Skeletal muscle satellite cell (primary cell): ENCODE results near the gene PARP6.

Experiments used
- H3K27me3 ChIP-seq: 2 replicates; pipeline ENCODE4 v1.7.0; 2013; ENCODE audit warnings: low read length; ENCODE audit not compliant: control insufficient read depth, insufficient read depth
- H3K36me3 ChIP-seq: 2 replicates; pipeline ENCODE4 v1.7.0; 2013; ENCODE audit warnings: mild to moderate bottlenecking, control low read depth, low read length; ENCODE audit not compliant: insufficient read depth
- H3K4me1 ChIP-seq: 2 replicates; pipeline ENCODE4 v1.7.0; 2013; ENCODE audit warnings: low read length; ENCODE audit not compliant: control insufficient read depth, insufficient read depth
- H3K4me2 ChIP-seq: 2 replicates; pipeline ENCODE4 v1.7.0; 2013; ENCODE audit warnings: mild to moderate bottlenecking, low read length
- H3K4me3 ChIP-seq: 2 replicates; pipeline ENCODE4 v1.7.0; 2013; ENCODE audit warnings: low read length
- H3K9ac ChIP-seq: 2 replicates; pipeline ENCODE4 v1.7.0; 2013; ENCODE audit warnings: mild to moderate bottlenecking, low read depth, low read length, moderate library complexity
- H3K9me3 ChIP-seq: replicated peaks from 2 replicates; pipeline ENCODE4 v1.7.0; 2013; ENCODE audit warnings: mild to moderate bottlenecking, control low read depth, low read length

The PARP6 gene

DNA sequence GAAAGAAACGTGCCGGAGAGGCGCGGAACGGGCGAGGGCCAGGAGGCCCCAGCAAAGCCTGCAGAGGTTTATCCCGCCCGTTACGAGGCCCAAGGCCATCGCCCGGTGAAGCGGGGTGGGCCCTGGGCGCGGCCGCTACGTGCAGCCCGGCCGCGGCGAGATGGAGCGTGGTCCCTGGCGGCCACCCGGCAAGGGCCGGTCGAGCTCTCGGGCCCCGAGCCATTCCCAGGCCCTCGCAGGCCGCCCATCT, 42.5 kb downstream of the PARP6 start:
- Histone ChIP-seq H3K4me3 (peak overlapping the region; percentile 90), H3K9ac (peak overlapping the region; percentile 96), H3K27me3 (no peaks in the 10 kb centered on the region), H3K4me1 (peaks cover 36% of the 10 kb centered on the region), H3K9me3 (no peaks in the 10 kb centered on the region), H3K4me2 (peak overlapping the region; percentile 87), H3K36me3 (peaks cover 23% of the 10 kb centered on the region)

DNA sequence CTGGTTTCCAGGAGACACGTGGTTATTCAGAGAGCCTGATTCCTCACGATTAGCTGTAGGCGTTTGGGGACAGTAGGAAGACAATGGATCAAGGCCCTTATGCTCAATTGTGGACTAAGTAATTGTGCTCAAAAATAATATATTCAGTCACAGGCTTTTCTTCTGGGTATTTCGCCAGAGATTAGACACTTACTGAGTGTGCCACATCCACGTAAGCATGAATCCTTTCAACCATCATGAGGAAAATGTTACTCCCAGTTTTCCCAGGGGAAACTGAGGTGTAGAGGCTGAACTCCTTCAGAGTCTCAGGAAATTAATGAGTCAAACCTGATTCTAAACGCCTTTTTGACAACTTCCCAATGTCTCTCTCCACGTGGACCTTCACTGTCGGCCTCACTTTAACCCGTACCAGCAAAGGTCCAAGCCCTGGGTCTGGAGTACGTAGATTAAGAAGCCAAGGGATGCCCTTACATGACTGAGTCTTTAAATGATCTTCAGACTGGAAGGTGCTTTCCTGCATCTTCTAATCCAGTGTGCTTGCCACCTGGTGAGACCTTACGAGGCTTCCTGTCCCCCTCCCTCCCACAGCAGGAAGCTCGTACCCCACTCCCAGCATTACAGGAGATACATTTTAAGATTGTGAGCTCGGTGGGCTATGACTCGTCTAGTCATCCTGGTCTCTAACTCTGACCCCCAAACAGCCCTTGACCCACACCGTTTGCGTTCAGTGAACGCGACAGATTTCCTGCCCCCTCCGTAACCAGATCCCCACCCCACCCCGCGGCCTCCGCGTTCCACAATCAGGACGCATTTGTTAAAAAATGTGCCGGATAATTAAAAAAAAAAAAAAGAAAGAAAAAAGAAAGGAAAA, 43.0 kb downstream of the PARP6 start:
- H3K9ac ChIP-seq: peak overlapping the region; percentile 96
- peaks cover 39% of the 10 kb centered on the region for H3K4me1 ChIP-seq
- no peaks in the 10 kb centered on the region for H3K27me3 ChIP-seq
- H3K36me3 ChIP-seq: peaks cover 26% of the 10 kb centered on the region
- H3K4me2 ChIP-seq: peak overlapping the region; percentile 87
- H3K4me3 ChIP-seq: peak overlapping the region; percentile 90
- H3K9me3 ChIP-seq: no peaks in the 10 kb centered on the region

DNA sequence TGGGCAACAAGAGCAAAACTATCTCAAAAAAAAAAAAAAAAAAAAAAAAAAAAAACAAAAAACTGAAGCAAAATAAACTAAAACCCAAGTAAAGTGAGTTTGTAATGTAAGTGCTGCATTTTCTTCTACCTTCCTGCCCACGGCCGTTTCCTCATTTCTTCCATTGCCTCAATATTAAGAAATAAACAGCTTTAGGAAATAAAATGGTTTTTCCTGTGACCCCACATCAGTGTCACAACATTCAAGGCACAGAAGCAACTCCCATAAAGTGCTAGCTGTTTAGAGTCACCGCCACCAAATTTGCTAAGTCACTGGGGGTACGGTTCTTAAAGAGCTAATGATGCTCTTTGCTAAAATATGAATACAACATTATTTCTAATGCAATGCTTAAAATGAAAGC, 44.6 kb downstream of the PARP6 start:
- H3K36me3 ChIP-seq: peaks cover 40% of the 10 kb centered on the region
- H3K4me2 ChIP-seq: peak overlapping the region; percentile 87
- peaks cover 52% of the 10 kb centered on the region for H3K4me1 ChIP-seq
- H3K4me3 ChIP-seq: peak overlapping the region; percentile 90
- H3K9ac ChIP-seq: peak overlapping the region; percentile 87
- H3K9me3 ChIP-seq: no peaks in the 10 kb centered on the region
- no peaks in the 10 kb centered on the region for H3K27me3 ChIP-seq

DNA sequence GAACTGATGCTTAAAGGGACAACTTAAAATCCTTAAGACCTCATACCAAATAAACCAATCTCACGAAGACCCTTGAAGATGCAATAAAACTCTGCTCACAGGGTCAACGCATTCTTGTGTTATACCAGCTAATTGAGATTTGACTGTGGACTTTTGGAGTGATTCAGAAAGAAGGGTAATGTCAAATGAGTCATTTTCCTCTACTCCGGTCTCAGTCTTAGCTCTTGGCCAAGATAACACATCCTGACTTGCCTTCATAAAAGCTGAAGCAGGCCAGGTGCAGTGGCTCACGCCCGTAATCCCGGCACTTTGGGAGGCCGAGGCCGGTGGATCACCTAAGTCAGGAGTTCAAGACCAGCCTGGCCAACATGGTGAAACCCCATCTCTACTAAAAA, 45.2 kb downstream of the PARP6 start:
- Histone ChIP-seq H3K4me2 (peak overlapping the region; percentile 87), H3K9ac (peak overlapping the region; percentile 87), H3K27me3 (no peaks in the 10 kb centered on the region), H3K4me3 (peak overlapping the region; percentile 90), H3K4me1 (peaks cover 52% of the 10 kb centered on the region), H3K36me3 (peaks cover 40% of the 10 kb centered on the region), H3K9me3 (no peaks in the 10 kb centered on the region)

DNA sequence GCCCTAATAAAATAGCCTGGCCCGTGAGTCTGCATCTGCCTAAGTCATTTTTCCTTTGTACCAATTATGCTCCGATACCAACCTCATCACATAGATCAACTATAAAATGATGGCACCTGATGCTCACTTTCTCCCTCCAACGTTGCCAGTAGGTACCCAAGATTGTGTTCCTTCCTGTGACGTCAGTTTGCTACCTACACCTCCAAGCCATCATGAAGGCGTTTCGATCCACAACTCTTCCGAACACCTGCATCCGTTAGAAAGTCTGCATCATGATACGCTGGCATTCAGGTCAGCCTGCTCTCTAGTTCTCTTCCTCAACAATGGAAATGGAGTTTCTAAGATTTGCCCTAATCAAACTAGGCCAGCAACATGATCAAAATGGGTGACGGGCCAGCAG, 49.1 kb downstream of the PARP6 start:
- peak overlapping the region; percentile 22 for H3K9ac ChIP-seq
- no peaks in the 10 kb centered on the region for H3K9me3 ChIP-seq
- peaks cover 69% of the 10 kb centered on the region for H3K4me1 ChIP-seq
- no peak overlapping the region for H3K4me3 ChIP-seq
- H3K36me3 ChIP-seq: peaks cover 61% of the 10 kb centered on the region
- peak overlapping the region; percentile 70 for H3K4me2 ChIP-seq
- no peaks in the 10 kb centered on the region for H3K27me3 ChIP-seq

DNA sequence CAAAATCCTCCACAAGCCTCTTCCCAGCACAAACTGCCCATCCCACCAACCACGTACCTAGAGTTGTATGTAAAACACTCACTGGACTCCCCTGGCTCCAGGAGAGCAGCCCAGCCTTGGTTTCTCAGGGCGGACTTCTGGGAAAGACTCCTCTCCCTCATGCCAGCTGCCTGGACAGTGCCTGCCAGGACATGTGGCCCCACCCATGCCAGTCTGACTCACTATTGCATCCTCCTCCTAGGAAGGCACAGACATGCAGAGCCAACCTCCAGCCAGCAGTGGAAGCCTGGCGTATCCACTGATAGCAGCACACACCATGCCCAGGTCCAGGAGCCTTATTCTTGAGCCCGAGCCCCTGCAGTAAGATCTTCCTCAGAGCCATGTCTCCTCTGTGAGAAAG, 50.0 kb downstream of the PARP6 start:
- no peak overlapping the region for H3K4me3 ChIP-seq
- no peaks in the 10 kb centered on the region for H3K9me3 ChIP-seq
- H3K4me2 ChIP-seq: peak overlapping the region; percentile 70
- H3K27me3 ChIP-seq: no peaks in the 10 kb centered on the region
- H3K4me1 ChIP-seq: peaks cover 69% of the 10 kb centered on the region
- H3K36me3 ChIP-seq: peaks cover 65% of the 10 kb centered on the region
- H3K9ac ChIP-seq: peak overlapping the region; percentile 22

DNA sequence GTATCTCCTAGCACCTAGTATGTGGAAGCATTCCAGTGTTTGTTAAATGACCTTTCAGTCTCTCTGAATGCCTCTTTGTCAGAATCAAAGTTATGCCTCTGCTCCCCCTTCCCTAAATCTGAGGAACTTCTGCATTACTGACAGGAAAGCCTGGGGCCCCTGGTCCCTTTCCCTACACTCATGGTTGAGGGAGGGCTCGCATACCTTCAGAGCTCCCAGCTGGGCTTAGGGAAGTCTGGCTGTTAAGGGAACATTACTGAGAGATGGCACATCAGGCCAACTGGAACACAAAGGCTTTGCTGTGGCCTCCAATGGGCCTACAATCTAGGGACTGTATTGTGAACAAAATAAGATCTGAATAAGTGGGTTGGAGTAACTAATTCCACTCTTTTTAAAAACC, 51.7 kb downstream of the PARP6 start:
- no peak overlapping the region for H3K4me2 ChIP-seq
- H3K9me3 ChIP-seq: no peaks in the 10 kb centered on the region
- peaks cover 56% of the 10 kb centered on the region for H3K4me1 ChIP-seq
- H3K9ac ChIP-seq: no peak overlapping the region
- H3K27me3 ChIP-seq: no peaks in the 10 kb centered on the region
- H3K36me3 ChIP-seq: peaks cover 78% of the 10 kb centered on the region
- no peak overlapping the region for H3K4me3 ChIP-seq

DNA sequence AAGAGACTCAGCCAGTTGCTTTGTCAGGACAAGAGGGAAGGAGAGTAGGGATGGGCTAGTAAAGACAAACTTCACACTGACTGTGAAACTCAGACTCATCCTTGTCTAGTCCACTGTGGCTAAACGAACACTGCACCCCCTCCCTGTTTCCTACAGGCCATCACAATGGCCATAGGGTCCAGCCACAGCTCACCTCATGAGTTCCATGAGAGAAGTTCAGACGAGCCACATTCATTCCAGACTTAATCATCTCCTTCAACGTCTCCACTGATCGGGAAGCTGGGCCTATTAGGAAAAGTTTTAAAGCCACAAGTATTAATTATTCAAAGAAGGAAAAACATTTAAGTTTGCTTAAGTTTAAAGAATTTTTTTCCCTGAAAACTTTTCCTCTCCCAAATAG, 55.1 kb downstream of the PARP6 start:
- peaks cover 27% of the 10 kb centered on the region for H3K4me1 ChIP-seq
- no peaks in the 10 kb centered on the region for H3K27me3 ChIP-seq
- H3K4me3 ChIP-seq: no peak overlapping the region
- H3K36me3 ChIP-seq: peaks cover 85% of the 10 kb centered on the region
- H3K9me3 ChIP-seq: no peaks in the 10 kb centered on the region
- H3K4me2 ChIP-seq: no peak overlapping the region
- no peak overlapping the region for H3K9ac ChIP-seq

DNA sequence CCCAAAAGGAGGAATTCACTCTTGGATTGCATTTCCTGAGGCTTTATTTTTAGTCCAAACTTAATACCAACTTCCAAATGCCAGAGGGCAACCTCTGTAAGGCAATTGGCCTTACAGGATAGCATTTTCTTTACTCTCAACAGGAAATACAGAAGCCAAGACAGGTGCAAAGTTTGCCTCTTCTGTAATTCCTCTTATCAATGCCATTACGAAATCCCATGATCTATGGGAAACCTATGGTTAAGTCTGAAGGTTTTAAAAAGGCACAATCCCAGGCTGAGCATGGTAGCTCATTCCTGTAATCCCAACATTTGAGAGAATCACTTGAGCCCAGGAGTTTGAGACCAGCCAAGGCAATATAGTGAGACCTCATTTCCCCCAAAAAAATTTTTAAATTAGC, 56.3 kb downstream of the PARP6 start:
- no peak overlapping the region for H3K4me2 ChIP-seq
- H3K27me3 ChIP-seq: no peaks in the 10 kb centered on the region
- no peaks in the 10 kb centered on the region for H3K9me3 ChIP-seq
- H3K9ac ChIP-seq: no peak overlapping the region
- no peak overlapping the region for H3K4me3 ChIP-seq
- H3K4me1 ChIP-seq: peaks cover 18% of the 10 kb centered on the region
- peaks cover 93% of the 10 kb centered on the region for H3K36me3 ChIP-seq

DNA sequence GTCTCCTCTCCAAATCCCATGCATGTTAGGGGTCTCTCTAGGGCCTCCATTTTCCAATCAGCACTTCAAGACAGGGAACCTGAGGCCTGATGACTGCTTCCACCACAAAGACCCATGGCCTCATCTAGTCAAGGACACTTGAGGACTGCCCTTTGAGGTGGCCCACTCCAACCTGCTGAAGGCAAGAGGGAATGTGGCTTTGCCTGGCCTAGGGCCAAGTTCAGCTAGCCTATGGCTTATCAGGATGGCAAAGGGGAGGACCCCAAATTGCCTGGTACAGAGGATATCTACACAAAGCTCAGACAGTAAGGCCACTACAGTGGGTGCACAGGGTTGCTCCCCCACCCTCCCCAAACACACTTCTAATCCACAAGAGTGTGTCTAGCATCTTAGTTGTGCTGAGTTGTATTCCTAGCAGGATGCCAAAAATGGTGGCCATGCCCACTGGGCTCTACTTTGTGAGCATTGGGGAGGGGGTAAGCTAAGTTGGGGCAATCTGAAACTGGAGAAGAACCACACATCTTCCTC, 64.7 kb downstream of the PARP6 start:
- Histone ChIP-seq H3K4me2 (no peak overlapping the region), H3K4me3 (no peak overlapping the region), H3K27me3 (no peaks in the 10 kb centered on the region), H3K36me3 (peaks cover 97% of the 10 kb centered on the region), H3K4me1 (peaks cover 13% of the 10 kb centered on the region), H3K9me3 (no peaks in the 10 kb centered on the region), H3K9ac (no peak overlapping the region)

DNA sequence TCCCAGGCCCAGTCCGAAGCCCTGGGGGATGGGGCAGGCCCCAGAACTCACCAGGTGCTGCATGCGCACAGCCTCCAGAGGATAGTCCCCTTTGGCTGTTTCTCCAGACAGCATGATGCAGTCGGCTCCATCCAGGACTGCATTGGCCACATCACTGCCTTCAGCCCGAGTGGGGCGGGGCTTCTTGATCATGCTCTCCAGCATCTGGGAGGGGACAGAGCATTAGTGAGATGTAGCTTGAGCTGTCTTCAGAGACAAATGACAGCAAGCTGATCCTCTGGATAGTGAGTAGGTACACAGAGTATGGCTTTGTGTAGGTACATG, 65.7 kb downstream of the PARP6 start:
- Histone ChIP-seq H3K4me2 (no peak overlapping the region), H3K36me3 (peaks cover 97% of the 10 kb centered on the region), H3K27me3 (no peaks in the 10 kb centered on the region), H3K4me3 (no peak overlapping the region), H3K4me1 (peaks cover 13% of the 10 kb centered on the region), H3K9ac (no peak overlapping the region), H3K9me3 (no peaks in the 10 kb centered on the region)
